ENCODE data around the gene GTPBP6.

The GTPBP6 gene, protein sequence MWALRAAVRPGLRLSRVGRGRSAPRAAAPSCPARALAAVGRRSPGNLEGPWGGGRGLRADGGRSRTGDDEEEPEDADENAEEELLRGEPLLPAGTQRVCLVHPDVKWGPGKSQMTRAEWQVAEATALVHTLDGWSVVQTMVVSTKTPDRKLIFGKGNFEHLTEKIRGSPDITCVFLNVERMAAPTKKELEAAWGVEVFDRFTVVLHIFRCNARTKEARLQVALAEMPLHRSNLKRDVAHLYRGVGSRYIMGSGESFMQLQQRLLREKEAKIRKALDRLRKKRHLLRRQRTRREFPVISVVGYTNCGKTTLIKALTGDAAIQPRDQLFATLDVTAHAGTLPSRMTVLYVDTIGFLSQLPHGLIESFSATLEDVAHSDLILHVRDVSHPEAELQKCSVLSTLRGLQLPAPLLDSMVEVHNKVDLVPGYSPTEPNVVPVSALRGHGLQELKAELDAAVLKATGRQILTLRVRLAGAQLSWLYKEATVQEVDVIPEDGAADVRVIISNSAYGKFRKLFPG

DNA sequence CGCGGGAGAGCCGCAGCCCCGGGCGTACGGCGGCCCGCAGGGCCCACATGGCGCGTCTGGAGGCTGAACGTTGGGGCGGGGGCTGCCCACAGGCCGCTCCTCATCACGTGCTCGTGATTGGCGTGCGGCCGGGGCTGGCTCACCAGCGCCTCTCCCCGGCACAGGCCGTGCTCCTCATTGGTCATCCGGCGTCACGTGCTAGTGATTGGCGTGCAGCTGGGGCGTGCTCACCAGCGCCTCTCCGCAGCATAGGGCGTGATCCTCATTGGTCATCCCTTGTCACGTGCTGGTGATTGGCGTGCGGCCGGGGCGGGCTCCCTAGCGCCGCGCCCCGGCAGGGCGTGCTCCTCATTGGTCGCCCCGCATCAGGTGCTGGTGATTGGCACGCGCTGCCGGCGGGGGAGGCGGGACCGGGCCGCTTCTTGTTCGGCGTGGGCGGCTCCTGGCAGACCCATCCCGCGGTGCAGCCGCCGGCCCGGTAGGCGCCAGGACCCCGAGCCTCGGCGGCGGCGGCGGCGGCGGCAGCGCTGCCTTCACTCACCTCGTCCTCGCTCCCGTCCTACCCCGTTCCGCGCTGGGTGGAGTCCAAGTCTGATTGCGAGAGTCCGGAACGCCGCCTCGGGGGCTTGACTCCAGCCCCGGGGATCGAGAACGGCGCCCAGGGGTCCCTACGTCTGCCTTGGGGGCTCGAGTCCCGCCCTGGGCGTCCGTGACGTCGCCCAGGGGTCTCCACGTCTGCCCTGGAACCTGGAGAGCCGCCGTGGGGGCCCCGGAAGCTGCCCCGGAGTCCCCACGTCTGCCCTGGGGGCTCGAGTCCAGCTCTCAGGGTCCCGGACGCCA is at the start of gene GTPBP6:
Gene GTPBP6, minus strand, starts transcription at position 58 of the 840 bp plus-strand sequence. Its CDS starts 9 bp downstream, at position 49.
- in situ Hi-C loops (cut with MboI; ENCODE audit: low sequenced_read_pairs), result no loop called here

DNA sequence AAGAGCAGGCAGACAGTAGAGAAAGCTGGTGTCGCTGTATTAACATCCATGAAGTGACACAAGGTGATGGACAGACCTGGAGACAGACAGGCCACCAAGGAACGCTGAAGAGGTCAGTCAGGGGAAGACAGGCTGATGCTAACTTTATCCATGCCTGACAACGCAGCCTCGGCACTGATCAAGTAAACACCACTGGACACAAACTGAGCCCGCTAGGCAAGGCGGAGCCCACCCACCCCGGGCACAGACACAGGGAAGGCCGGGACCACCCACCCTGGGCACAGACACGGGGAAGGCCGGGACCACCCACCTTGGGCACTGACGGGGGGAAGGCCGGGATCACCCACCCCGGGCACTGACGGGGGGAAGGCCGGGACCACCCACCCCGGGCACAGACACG is 49.3 kb upstream of the GTPBP6 start:
- in situ Hi-C loops (cut with MboI; ENCODE audit: low sequenced_read_pairs), result no loop called here

DNA sequence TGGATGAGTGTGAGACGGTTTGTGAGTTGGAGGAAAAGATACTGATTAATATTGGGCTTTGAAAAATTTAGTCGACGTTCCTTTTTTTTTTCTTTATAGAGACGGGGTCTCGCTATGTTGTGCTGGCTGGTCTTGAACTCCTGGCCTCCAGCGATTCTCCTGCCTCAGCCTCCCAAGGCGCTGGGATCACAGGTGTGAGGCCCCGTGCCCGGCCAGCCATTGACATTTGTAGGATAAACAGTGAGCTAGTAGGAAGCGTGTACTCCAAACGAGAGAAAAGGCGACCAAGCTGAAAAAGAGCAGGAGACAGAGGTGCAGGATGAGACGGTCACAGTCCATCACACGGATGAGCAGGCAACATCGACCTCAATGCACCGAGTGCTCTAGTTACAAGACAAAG is 48.8 kb upstream of the GTPBP6 start:
- in situ Hi-C loops (cut with MboI; ENCODE audit: low sequenced_read_pairs), result no loop called here

DNA sequence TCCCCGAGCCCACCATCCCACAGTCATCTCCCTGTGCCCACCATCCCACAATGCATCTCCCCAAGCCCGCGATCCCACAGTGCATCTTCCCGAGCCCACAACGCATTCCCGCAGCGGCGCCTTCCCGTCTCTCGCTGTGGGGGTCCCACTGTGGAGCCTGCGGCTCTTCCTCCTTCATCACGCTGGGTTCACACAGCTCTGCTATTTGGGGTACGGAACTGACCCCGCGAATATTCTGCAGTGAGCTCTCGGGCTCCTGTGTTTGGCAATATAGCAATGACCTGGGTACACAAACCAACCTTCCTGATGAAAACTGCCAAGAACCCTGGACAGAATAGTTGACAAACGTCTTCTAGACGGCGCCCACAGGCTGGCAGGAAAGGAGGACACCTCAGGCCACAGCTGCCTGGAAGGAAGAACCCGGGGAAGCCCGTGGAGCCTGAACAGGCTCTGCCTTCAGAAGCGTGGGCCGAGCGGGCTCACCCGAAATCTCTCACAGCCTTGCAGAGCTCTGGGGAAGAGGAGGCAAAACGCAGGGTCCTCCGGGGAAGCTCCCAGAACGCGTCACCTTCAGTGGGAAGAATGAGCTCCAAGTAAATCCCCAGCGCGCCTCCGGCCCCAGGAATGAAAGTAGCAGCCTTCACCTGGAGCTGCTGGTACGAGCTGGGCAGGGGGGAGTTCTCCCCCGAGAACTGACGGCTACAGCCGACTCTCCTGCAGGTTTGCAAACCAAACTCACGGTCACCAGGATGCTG is 45.2 kb upstream of the GTPBP6 start:
- in situ Hi-C loops (cut with MboI; ENCODE audit: low sequenced_read_pairs), result no loop called here

DNA sequence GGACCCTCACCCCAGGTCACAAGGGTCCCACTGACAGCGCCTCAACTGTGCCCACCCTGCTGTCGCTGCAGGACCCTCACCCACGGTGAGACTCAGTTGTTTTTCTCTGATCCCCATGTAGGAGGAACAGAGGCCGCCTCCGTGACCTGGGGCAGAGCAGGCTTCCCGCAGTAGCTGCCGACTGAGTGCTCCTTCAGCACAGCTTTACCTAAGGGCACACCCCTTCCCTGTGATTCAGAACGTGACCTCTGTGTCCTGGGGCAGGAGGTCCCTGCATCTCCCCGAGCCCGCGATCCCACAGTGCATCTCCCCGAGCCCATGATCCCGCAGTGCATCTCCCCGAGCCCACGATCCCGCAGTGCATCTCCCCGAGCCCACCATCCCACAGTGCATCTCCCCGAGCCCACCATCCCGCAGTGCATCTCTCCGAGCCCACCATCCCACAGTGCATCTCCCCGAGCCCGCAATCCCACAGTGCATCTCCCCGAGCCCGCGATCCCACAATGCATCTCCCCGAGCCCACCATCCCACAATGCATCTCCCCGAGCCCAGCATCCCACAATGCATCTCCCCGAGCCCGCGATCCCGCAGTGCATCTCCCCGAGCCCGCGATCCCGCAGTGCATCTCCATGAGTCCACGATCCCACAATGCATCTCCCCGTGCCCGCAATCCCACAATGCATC is 44.5 kb upstream of the GTPBP6 start:
- in situ Hi-C loops (cut with MboI; ENCODE audit: low sequenced_read_pairs), result no loop called here

DNA sequence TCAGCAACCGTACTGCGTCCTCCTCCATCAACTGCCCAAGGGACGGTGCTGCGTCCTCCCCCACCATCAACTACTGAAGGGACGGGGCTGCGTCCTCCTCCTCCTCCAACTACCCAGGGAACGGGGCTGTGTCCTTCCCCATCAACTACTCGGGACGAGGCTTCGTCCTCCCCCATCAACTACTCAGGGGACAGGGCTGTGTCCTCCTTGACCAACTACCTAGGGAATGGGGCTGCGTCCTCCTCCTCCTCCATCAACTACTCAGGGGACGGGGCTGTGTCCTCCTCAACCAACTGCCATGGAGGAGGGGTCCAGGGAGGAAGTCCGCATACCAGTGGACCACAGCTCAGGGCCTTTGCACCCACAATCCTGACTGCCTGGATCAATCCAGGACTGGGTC is 43.8 kb upstream of the GTPBP6 start:
- in situ Hi-C loops (cut with MboI; ENCODE audit: low sequenced_read_pairs), result no loop called here

DNA sequence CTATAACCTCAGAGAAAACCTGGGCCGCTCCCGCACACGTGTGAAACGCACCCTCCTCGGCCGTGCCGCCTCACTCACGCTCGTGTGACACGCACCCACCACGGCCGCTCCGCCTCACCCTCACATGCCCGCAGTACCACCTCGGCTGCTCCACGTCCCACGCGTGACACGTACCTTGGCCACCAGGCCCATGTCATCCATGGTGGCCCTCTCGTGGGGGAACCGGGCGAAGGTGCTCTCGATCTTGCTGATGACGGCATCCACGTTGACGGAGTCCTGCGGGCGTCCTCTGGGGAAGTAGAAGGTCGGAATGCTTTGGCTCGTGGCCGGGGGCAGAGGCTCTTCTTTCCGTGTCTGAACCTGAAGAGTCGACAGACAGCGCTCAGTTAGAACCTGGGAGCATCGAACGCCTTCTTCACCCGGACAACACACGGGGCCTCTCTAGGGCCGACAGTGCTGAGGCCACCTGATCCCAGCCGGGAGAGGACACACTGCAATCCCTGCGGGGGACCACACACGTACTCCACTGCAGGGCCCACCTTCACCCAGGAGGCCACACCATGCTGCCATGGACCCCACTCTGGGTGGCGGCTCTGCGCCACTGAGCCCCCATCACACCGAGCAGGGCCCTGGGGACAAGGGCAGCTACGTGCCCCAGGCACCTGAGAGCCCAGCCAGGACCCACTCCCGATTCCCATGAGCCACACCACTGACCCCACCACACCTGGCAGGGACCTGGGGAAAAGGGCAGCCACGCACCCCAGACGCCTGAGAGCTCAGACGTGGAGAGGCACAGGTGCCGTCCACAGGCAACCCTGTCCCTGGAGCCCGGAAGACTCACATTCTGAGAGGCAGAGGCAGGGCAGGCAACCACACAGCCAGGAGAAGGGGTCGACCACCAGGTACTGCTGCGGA is 42.9 kb upstream of the GTPBP6 start:
- in situ Hi-C loops (cut with MboI; ENCODE audit: low sequenced_read_pairs), result no loop called here

DNA sequence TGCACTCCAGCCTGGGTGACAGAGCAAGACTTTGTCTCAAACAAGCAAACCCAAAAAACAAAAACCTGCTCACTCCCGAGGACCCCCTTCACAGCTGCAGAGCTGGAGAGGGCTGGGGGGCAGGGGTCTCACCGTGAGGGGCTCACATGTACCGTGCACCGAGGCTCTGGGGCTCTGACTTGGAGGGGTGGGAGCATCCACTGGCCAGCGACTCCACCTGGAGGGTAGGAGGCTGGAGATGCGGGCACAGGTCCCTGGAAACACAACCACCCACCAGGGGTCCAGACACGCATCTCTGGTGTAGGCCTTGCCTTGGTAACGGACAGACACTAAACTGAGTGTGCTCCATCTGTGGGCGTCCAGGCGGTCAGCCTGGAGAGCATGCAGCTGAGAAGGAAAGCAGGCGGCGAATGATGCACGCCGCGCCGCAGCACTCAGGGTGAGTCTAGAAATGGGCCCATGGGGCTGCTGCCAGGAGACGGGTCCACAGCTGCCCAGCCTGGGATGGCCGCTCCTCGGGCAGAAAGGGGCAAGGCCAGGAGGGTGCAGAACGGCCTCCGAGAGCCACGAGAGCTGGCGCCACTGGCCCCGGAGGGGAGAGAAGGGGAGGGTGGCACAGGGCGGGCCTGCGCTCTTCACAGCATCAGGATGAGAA is 42.0 kb upstream of the GTPBP6 start:
- in situ Hi-C loops (cut with MboI; ENCODE audit: low sequenced_read_pairs), result no loop called here

DNA sequence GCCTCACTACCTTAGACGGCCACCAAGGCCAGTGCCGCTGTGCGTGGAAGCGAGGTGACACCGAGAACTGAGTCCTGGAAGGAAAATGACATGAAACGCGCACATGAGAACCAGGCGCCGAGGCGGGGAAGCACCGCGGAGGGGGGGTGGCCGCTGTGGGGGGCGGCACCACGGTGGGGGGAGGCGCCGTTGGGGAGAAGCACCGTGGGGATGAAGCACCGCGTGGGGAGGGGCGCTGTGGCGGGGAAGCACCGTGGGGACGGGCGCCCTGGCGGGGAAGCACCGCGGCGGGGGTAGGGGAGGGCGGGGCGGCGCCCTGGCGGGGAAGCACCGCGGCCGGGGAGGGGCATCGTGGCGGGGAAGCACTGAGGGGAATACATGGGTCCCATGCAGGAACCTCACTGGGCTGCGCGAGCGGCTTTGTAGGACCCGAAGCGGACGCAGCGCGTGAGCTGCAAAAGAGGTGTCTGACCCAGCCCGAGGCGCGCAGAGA is 40.1 kb upstream of the GTPBP6 start:
- in situ Hi-C loops (cut with MboI; ENCODE audit: low sequenced_read_pairs), result no loop called here

DNA sequence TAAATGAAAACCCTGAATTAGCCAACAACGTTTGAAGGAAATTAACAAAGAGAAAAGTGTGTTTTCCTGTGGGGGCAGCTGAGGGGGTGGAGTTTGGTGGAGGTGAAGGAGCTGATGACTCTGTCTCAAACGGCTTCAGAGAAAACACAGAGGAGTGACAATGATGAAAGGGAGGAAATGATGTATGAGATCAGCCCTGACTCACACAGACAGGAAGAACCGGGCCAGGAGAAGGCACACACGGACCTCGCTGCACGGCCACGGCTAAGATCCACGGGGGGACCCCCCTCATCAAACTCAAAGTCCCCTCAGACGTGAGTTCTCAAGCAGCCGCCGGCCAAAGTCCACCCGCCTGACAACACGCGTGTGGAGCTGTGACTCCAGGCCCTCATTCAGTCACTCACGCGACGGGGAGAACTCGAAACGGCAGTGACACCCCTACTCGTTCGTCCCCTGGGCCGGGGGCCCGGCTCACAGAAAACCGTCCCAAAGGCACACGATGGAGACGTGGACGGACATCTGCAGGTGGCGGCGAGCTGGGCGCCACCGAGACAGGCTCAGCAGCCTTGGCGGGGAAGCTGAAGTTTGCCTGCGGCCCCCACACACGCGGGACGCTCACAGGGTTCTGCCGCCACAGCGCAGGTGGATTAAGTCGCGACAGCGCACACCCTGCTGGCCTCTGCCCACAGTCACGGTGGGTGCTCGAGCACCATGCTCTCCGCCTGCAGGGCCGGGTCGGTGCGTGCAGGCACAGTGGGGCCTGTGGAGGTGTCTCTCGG is 39.3 kb upstream of the GTPBP6 start:
- in situ Hi-C loops (cut with MboI; ENCODE audit: low sequenced_read_pairs), result no loop called here

DNA sequence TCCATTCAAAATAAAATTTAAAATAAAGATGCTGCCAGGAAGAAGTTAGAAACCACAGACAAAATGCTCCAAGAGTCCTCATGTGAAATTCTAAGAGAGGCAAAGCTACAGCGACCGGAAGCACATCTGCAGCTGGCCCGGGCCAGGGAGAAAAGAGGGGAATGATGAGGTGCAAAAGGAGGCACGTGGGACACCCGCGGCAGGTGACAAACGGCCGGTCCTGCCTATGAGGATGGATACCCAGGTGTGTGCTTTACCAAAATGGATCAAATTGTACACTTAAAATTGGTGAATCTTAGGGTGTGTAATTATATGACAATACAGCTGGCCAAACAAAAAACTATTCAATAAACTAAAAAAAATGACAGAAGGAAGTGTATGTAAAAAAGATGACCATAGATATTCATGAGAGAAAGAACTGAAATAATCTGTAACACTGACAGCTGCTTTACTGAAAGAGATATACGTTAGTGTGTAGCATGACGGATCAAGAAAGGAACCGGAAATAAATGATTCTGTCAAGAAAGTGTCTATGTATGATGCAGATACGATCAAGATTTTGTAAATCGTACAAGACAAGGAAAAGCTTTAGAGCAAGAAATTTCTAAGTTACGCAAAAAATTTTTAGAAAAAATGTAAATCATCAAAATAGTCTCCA is 38.6 kb upstream of the GTPBP6 start:
- in situ Hi-C loops (cut with MboI; ENCODE audit: low sequenced_read_pairs), result no loop called here

DNA sequence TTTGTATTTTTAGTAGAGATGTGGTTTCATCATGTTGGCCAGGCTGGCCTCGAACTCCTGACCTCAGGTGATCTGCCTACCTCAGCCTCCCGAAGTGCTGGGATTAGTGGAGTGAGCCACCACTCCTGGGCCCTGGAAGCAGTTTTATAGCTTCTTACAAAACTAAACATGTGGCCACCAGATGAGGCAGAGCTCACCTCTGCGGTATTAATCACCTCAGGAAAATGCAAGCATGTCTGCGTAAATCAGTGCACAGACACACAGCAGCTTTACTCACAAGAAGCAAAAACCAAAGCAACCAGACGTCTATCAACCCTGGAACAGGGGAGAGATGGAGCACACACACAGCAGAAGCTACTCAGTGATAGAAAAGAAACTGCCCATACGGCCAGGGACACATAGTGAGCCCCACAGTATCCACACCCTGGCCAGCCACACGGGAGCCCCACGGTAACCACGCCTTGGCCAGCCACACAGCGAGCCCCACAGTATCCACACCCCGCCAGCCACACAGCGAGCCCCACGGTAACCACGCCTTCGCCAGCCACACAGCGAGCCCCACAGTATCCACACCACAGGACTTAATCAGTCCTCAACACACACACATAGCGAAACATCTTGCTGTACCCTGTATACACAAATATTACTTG is 37.9 kb upstream of the GTPBP6 start:
- in situ Hi-C loops (cut with MboI; ENCODE audit: low sequenced_read_pairs), result no loop called here

DNA sequence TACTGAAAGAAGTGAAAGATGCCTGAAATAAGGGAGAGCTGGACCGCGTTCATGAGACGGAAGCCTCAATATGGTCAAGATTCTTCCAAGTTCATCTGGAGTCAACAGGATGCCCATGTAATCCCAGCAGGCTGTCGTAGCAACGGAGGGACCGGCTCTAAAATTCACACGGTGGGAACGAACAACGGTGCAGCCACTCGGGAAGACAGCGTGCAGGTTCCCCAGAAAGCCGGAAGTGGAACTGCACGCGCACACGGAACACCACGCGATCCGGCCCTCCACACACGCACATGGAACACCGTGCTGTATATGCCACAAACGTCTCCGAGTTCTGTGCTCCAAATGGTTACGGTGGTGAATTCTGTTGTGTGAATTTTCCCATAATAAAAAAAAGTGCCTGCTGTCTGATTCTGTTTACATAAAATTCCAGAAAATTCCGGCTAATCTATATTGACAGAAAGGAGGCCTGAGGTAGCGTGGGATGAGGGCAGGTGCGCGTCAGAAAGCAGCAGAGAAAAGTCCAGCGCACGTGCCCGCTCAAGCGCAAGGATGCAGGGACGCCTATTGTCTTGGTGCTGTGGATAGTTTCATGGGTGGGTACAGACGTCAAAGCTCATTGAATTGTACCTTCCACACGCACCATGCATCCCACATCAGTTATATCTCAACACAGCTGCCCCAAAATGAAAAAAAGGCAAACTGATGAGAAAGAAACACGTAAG is 36.9 kb upstream of the GTPBP6 start:
- in situ Hi-C loops (cut with MboI; ENCODE audit: low sequenced_read_pairs), result no loop called here

DNA sequence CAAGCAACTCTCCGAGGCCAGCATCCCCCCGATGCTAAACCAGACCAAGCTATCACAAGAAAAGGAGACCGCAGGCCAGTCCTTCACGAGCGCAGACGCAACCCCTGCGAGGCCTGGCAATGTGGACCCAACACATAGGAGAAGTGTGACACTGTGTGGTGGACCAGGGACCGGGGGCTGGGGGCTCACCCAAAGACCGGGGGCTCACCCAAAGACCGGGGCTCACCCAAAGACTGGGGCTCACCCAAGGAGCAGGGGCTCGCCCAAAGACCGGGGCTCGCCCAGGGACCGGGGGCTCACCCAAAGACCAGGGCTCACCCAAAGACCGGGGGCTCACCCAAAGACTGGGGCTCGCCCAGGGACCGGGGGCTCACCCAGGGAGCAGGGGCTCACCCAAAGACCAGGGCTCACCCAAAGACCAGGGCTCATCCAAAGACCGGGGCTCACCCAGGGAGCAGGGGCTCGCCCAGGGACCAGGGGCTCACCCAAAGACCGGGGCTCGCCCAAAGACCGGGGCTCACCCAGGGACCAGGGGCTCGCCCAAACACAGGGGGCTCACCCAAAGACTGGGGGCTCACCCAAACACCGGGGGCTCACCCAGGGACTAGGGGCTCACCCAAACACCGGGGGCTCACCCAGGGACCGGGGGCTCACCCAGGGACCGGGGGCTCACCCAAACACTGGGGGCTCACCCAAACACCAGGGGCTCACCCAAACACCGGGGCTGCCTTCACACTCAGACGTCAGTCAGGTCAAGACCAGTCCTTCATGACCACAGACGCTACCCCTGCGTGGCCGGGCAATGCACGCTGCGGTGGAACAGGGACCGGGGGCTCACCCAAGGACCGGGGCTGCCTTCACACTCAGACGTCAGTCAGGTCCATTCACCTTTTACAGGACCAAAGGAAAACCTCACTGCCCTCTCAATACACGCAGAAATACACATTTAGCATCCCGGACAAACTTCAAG is 35.3 kb upstream of the GTPBP6 start:
- in situ Hi-C loops (cut with MboI; ENCODE audit: low sequenced_read_pairs), result no loop called here

DNA sequence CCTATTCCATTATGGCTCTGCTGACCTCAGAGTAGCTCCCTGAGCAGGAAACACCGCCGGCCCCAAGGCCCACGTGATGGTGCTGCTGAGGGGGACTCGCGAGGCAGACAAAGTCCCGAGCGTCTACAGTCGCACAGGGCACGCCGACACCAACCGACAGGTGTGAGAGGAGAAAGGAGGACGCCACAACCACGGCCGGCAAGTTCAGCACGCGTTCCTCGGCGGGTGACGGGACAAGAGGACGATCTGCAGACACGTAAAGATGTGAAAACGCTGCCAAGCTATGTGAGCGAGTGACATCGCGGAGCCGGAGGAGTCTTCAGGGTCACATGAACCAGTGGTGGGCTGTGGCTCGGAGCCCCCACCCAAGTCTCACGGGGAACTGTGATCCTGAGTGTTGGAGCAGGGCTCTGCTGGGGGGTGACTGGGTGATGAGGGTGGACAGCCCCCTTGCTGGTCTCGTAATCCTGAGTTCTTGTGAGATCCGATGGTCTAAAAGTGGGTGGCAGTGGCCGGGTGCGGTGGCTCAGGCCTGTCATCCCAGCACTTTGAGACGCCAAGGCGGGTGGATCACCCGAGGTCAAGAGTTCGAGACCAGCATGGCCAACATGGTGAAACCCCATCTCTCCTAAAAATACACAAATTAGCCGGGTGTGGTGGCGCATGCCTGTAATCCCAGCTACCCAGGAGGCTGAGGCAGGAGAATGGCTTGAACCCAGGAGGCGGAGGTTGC is 34.2 kb upstream of the GTPBP6 start:
- in situ Hi-C loops (cut with MboI; ENCODE audit: low sequenced_read_pairs), result no loop called here
